ENCODE measurements around the gene PRSS36. TPM values are rescaled to one million over a fixed set of nuclear protein-coding genes. Genes with fewer than 3 reads are reported as not detected.
"Not testable (repeated sequence)": the region's sequence is repeated elsewhere in the genome, so short reads cannot be mapped to it uniquely, and the experiment has no call there.

The PRSS36 gene
- total RNA-seq, 1 donor from 2014 or later: 1.3 TPM

DNA sequence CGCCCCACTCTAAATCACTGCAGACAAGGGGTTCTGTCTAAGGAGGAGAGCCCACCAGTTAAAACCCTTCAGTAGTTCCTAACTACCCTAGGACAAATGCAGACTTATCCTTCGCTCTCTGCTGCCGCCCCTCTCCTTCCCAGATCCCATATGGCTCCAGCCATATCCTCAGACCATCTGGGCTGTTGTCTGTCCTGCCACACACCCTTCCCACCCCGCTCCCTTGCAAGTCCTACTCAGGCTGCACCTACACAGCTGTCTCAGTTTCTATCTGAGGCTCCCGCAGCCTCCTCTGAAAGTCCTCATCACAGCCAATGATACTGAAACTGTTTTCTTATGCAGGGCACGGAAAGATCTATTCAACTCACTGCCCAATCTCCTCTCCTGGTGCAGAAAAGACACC lies 42.4 kb downstream of the PRSS36 start:
- intact Hi-C loops (cut with micrococcal nuclease): no loop called here

DNA sequence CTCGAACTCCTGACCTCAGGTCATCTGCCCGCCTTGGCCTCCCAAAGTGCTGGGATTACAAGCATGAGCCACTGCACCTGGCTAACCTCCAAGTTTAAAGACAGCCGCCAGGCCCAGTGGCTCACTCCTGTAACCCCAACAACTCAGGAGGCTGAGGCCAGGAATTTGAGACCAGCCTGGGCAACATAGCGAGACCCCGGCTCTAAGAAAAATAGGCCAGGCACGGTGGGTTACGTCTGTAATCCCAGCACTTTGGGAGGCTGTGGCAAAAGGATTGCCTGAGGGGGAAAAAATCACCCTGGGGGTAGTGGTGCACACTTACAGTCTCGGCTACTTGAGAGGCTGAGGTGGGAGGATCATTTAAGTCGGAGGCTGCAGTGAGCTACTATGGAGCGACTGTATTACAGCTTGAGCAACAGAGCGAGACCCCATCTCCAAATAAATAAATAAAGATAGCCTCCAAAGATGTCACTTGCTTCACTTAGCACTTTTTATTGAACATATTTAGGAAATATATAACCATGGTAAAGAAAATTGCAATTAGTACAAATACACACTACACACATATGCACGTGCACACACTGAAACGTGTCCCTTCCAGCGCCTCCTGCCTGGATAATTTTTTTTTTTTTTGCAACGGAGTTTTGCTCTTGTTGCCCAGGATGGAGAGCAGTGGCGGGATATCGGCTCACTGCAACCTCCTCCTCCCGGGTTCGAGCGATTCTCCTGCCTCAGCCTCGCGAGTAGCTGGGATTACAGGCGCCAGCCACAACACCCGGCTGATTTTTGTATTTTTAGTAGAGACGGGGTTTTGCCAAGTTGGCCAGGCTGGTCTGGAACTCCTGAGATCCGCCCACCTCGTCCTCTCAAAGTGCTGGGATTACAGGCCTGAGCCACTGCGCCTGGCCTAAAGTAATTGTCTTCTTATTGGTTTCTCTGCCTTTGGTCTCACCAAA lies 43.1 kb downstream of the PRSS36 start:
- intact Hi-C loops (cut with micrococcal nuclease): no loop called here

DNA sequence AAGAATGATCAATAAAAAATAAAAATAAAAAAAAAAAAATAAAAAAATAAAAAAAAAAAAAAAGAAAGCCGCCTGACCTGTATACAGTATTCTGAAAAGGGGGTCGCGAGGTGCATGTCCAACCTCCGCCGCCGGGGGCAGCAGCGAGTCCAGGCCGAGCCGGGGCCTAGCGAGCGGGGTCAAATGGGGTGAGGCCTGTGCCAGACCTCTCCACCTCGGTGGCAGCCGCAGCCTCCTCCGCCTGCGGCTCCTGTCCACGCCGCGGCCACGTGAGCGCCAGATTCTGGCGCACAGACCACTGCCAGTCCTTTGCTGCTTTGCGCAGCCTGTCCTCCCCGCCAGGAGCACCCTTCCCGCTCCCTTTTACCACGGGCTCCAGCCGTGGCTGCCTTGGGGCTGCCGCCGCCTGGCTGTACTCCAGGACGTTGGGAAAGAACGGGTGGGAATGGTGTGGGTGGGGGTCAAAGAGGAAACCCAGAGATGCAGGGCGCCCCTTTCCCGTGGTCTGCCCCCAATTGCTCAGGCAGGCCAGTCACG lies 44.1 kb downstream of the PRSS36 start:
- intact Hi-C loops (cut with micrococcal nuclease): no loop called here

DNA sequence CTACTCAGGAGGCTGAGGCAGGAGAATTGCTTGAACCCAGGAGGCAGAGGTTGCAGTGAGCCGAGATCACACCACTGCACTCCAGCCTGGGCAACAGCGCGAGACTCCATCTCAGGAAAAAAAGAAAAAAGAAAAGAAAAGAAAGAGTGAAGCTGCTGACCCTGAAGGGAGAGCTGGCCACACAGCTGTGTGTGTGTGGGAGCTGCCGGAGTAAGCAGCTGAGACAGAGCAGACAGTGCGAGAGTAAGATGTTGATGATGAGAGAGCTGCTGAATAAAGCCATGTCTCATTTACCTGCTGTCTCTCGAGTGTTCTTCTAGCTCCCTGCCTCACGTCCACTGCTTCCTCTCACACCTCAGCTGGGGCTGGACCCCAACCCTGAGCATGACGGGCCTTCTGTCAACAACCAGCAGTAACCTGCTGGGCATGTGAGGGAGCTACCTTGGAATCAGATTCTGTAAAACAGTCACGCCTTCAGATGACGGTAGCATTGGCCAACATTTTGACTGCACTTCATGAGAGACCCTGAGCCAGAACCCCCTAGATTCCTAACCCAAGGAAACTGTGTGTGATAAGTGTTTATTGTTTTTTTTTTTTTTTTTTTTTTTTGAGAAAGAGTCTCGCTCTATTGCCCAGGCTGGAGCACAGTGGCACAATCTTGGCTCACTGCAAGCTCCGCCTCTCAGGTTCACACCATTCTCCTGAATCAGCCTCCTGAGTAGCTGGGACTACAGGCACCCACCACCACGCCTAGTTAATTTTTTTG lies 48.8 kb downstream of the PRSS36 start:
- intact Hi-C loops (cut with micrococcal nuclease): not testable (repeated sequence)

DNA sequence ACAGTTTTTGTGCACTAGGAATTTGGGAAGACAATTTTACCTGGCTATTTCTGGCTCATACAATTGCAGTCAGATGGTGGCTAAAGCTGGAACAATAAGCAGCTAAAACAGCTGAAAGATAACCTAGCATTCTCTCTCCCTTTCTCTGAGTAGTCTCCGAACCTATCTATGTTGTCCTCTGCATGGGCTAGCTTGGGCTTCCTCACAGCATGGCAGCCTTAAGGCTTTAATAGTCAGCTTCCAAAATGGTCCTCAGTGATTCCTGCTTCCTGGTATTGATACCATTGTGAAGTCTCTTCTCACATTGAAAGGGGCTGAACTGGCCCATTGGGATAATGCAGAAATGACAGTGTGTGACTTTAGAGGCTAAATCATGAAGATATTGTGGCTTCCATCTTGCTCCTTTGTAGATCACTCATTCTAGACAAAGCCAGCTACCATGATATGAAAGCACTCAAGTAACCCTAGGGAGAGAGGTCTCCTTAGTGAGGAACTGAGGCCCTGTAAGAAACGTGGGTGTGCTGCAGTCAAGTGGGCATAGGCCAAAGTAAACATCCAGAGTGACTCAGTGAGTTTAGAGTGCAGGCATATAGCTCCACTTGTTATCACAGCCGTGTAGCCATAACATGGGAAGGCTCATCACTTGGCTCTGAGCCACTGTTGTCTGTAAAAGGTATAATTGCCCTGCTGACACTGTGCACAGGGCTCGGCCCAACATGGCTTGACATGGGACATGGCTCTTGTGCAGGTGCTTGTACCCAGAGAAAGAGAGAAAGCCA lies 49.8 kb downstream of the PRSS36 start:
- intact Hi-C loops (cut with micrococcal nuclease): no loop called here

DNA sequence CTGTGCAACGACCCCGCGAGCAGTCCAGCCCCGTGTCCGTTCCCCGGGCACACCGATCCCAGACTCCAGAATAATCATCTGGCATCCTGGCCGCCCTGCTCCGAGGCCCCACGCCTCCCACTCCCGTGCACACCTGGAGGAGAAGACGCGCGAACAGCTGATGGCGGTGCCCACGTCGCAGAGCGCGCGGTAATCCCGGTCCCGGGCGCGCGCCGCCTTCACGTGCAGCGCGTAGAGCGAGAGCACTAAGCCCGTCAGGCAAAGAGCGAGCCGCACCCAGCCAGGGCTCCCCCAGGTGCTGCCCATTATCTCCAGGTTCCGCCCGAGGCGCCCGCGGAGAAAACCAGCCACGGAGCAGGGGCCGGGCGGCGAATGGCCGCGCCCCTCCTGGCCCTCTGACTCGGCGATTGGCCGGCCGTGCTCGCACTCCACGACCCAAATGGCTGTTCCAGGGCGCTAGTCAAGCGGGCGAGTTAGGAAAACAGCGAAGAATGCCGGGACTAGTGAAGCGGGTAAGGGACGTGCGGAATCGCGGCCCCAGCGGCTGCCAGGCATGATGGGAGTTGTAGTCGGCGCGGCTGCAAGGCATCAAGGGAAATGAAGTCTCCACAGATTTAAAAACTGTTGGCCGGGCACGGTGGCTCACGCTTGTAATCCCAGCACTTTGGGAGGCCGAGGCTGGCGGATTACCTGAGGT lies 55.3 kb downstream of the PRSS36 start, which contains the start of gene VKORC1:
Gene VKORC1, minus strand, starts transcription at position 374 of the 697 bp plus-strand sequence. Its CDS starts 68 bp downstream, at position 306.
- intact Hi-C loops (cut with micrococcal nuclease): loop anchor here (1.0 kb wide), 7 partner anchors 20 to 172 kb away; partner anchors contain the start of genes FUS, HSD3B7, KAT8 and STX4

DNA sequence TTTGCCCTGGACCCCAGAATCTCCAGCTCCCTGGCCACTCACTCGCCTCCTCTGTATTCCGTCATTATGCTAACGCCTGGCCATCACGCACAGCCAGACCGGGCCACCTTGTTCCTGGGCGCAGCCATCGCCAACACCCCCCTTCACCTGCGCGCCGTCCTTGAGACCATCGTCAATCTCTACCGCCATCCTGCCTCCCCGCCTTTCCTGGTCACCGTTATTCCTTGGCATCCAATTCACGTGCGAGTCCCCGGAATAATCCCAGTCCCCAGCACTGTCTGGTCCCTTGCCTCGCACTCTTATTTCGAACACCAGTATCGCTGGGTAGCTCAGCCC lies 55.8 kb downstream of the PRSS36 start:
- intact Hi-C loops (cut with micrococcal nuclease): loop anchor here (1.0 kb wide), 7 partner anchors 20 to 172 kb away; partner anchors contain the start of genes FUS, HSD3B7, KAT8 and STX4

DNA sequence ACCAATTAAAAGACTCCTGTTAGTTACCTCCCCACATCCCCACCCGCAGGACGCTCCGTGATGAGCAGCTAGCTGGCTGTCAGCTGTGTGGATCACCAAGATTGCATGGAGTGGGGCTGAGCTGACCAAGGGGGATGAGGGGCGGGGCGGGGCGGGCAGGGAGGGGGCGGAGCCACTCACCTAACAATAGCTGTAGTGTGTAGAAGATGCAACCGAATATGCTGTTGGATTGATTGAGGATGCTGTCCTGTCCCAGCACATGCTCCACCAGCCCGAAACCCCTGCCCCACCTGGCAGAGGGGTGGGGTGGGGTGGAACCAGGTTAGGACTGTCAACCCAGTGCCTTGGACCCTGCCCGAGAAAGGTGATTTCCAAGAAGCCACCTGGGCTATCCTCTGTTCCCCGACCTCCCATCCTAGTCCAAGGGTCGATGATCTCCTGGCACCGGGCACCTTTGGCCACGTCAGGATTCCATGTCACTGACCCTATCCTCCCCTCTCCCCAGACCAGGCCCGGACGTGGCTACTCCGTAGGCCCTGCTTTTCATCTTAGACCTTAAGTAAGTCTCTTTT lies 56.6 kb downstream of the PRSS36 start:
- intact Hi-C loops (cut with micrococcal nuclease): no loop called here

DNA sequence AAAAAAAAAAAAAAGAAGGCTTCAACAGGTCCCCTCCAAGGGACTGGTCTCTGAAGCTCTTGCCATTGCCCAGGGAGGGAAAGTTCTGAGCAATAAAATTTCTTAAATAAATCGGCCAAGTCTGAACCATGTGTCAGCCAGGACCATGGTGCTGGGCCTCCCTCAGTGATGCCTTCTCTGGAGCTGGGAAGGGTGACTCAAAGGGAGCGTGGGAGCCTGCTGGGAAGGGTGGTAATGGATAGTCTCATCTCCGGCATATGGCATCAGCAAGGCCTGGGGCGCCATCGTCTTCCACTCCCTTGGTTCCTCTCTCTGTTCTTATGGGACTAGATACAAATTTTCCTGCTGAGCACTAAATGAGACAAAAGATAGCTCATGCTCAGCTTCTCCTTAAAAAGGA lies 57.5 kb downstream of the PRSS36 start:
- intact Hi-C loops (cut with micrococcal nuclease): no loop called here

DNA sequence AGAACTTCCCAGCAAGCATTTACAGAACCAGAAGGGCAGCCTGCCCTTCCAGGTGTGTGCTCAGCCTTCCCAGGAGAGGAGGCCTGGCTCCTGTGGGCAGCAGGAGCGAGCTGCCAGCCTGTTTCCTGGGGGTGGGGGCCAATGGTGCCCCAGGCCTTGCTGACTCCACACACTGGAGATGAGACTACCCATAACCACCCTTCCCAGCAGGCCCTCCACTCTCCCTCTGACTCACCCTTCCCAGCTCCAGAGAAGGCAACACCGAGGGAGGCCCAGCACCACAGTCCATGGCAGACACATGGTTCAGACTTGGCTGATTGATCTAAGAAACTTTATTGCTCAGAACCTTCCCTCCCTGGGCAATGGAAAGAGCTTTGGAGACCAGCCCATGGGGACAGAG lies 59.3 kb downstream of the PRSS36 start:
- intact Hi-C loops (cut with micrococcal nuclease): no loop called here

DNA sequence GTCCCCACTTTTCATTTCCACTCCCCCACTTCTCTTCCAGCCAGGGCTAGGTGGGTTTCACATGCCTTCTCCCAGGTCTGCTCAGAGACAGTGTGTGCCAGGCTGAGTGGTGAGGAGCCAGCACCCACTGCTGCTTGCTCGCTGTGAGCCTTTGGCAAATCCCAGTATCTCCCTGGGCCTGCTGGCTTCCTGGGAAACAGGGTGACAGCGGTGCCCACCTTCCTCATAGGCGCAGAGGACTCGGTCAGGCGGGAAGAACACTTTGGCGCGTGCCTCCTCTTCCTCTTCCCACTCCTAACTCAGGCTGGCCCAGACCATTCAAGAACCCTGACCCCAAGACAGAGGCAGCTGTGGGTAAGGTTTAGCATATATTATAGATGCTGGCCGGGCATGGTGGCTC lies 60.7 kb downstream of the PRSS36 start:
- intact Hi-C loops (cut with micrococcal nuclease): no loop called here

Other genes starting within 250 kb of the PRSS36 start
- gene FBXL19, start 226.5 kb downstream of the PRSS36 start, total RNA-seq: 26.6 and 27.1 TPM in 2 replicates
- gene ORAI3, start 201.0 kb downstream of the PRSS36 start, total RNA-seq: 25.7 and 27.1 TPM in 2 replicates
- 29.7 and 30.2 TPM in 2 replicates for gene SETD1A, start 192.3 kb downstream of the PRSS36 start, total RNA-seq
- gene HSD3B7, start 164.9 kb downstream of the PRSS36 start, total RNA-seq: 3.8 TPM in 2 replicates
- 0.55 and 0.59 TPM in 2 replicates for gene STX1B, start 139.4 kb downstream of the PRSS36 start, total RNA-seq
- gene STX4, start 116.5 kb downstream of the PRSS36 start, total RNA-seq: 55.6 and 55.8 TPM in 2 replicates
- 11.5 and 13.6 TPM in 2 replicates for gene ZNF668, start 75.8 kb downstream of the PRSS36 start, total RNA-seq
- gene ZNF646, start 75.6 kb downstream of the PRSS36 start, total RNA-seq: 25.0 and 25.3 TPM in 2 replicates
- 3.6 and 5.3 TPM in 2 replicates for gene PRSS53, start 61.1 kb downstream of the PRSS36 start, total RNA-seq
- 53.2 and 53.4 TPM in 2 replicates for gene VKORC1, start 55.3 kb downstream of the PRSS36 start, total RNA-seq
- gene BCKDK, start 41.7 kb downstream of the PRSS36 start, total RNA-seq: 21.5 and 24.0 TPM in 2 replicates
- 56.2 and 57.3 TPM in 2 replicates for gene KAT8, start 32.4 kb downstream of the PRSS36 start, total RNA-seq
- gene PRSS8, start 14.3 kb downstream of the PRSS36 start, total RNA-seq: 0.18 TPM in 1 of 2 replicates, not detected in the other
- gene FUS, start 30.1 kb upstream of the PRSS36 start, total RNA-seq: 764 and 794 TPM in 2 replicates
- 66.7 and 72.4 TPM in 2 replicates for gene PYCARD, start 52.7 kb upstream of the PRSS36 start, total RNA-seq
- not detected in 2 replicates for gene TRIM72, start 64.1 kb upstream of the PRSS36 start, total RNA-seq
- gene PYDC1, start 67.1 kb upstream of the PRSS36 start, total RNA-seq: not detected in 2 replicates
- gene ITGAM, start 109.9 kb upstream of the PRSS36 start, total RNA-seq: 48.3 and 53.1 TPM in 2 replicates
- 41.7 and 42.7 TPM in 2 replicates for gene ITGAX, start 205.1 kb upstream of the PRSS36 start, total RNA-seq
- 0.27 TPM in 1 of 2 replicates, not detected in the other for gene ITGAD, start 243.3 kb upstream of the PRSS36 start, total RNA-seq

All from T-helper 2 cell treated with Interferon-gamma antibody and Interleukin-4, amounts not matched to agents 100 ng/mL and 5 ng/mL, for 36 hours (primary cell).